HCT116 (cell line): ENCODE measurements around the gene MYO7B. TPM values are rescaled to one million over a fixed set of nuclear protein-coding genes. Genes with fewer than 3 reads are reported as not detected.

ENCODE experiments used
- ATAC-seq: fragments of 200-7000 bp; cut with Tn5 transposase; 2 replicates; pipeline ENCODE4 v1.9.1; 2020; ENCODE audit warnings: mild to moderate bottlenecking, moderate library complexity
- BruUV-seq: library from RNA; stranded (reverse); fragments of 400-500 nt; replicated peaks from 2 replicates; lab custom pipeline; 2021; lab: Mats Ljungman, UMichigan
- CTCF ChIA-PET: fragments of 300-600 bp; sonication (Branson Sonifier 250); formaldehyde crosslinking; loops from one replicate; lab custom pipeline; 2021; ENCODE audit warnings: antibody characterized with exemption; lab: Charles Lee
- POLR2A ChIA-PET: fragments of 300-600, 350-600 bp; sonication (Branson Sonifier 250); formaldehyde crosslinking; loops from one replicate; lab custom pipeline; 2021; ENCODE audit warnings: antibody characterized with exemption; lab: Charles Lee
- RAD21 ChIA-PET, 2 experiments: fragments of 300-600 bp; sonication (Branson Sonifier 250); formaldehyde crosslinking; loops; one replicate each; lab custom pipeline; 2023; ENCODE audit warnings: low total read pairs in 2 of 2; ENCODE audit not compliant: uncharacterized antibody in 2 of 2, unreplicated experiment in 2 of 2, low non-redundant PET in 1 of 2; lab: Charles Lee
- DNase-seq: peaks from one replicate; pipeline ENCODE4 v3.0.0-alpha.2; 2010; ENCODE audit warnings: low read depth, low spot score
- H2AFZ ChIP-seq: fragments of 200-600 bp; shearing (Covaris generic), sonication (generic); 2 replicates; pipeline ENCODE4 v1.6.1; 2017; ENCODE audit warnings: low read depth, mixed run types, mixed read lengths, antibody characterized with exemption, low read length; ENCODE audit not compliant: poor library complexity, severe bottlenecking
- H3K27ac ChIP-seq: 2 replicates; pipeline ENCODE4 v1.5.1; 2012; ENCODE audit warnings: low read depth, low read length
- H3K27me3 ChIP-seq: fragments of 200-600 bp; sonication (generic); 2 replicates; pipeline ENCODE4 v1.6.1; 2016; ENCODE audit warnings: mixed run types, low read length, mixed read lengths; ENCODE audit not compliant: insufficient read depth
- H3K36me3 ChIP-seq, 2 experiments: fragments of 200-500 bp in 1 of 2; fragments of 200-600 bp in 1 of 2; sonication (Bioruptor generic) in 1 of 2; sonication (generic) in 1 of 2; 2 replicates each; pipeline versions ENCODE4 v1.5.1 to v1.6.1; 2014 to 2016; ENCODE audit warnings: low read length in 2 of 2, inconsistent platforms in 1 of 2, mixed read lengths in 1 of 2, mixed run types in 1 of 2; ENCODE audit not compliant: insufficient read depth in 2 of 2, control insufficient read depth in 1 of 2
- H3K4me1 ChIP-seq, 2 experiments: fragments of 200-600 bp in 1 of 2; sonication (generic) in 1 of 2; 2 replicates each; pipeline versions ENCODE4 v1.5.1 to v1.6.1; 2012 to 2017; ENCODE audit warnings: low read length in 2 of 2, inconsistent platforms in 1 of 2, mild to moderate bottlenecking in 1 of 2, mixed read lengths in 1 of 2, mixed run types in 1 of 2, moderate library complexity in 1 of 2; ENCODE audit not compliant: insufficient read depth in 2 of 2, control insufficient read depth in 1 of 2
- H3K4me2 ChIP-seq: fragments of 200-600 bp; sonication (generic); 2 replicates; pipeline ENCODE4 v1.6.1; 2017; ENCODE audit warnings: mixed run types, low read length, mixed read lengths
- H3K4me3 ChIP-seq, 2 experiments: fragments of 200-600 bp in 1 of 2; sonication (generic) in 1 of 2; replicated peaks in 1 of 2; 2 replicates each; pipeline ENCODE4 v1.5.1; 2011 to 2016; ENCODE audit warnings: low read length in 2 of 2, control low read depth in 1 of 2, low read depth in 1 of 2, mild to moderate bottlenecking in 1 of 2, mixed read lengths in 1 of 2, mixed run types in 1 of 2
- H3K79me2 ChIP-seq: fragments of 200-600 bp; sonication (generic); 2 replicates; pipeline ENCODE4 v1.6.1; 2017; ENCODE audit warnings: mild to moderate bottlenecking, mixed run types, low read length, moderate library complexity, mixed read lengths; ENCODE audit not compliant: insufficient read depth
- H3K9ac ChIP-seq: fragments of 200-600 bp; sonication (generic); 2 replicates; pipeline ENCODE4 v1.6.1; 2016; ENCODE audit warnings: low read length, mixed read lengths
- H3K9me2 ChIP-seq: fragments of 200-600 bp; sonication (generic), shearing (Covaris generic); 2 replicates; pipeline ENCODE4 v1.6.1; 2017; ENCODE audit warnings: mixed run types, mild to moderate bottlenecking, moderate library complexity; ENCODE audit not compliant: insufficient read depth
- H3K9me3 ChIP-seq, 2 experiments: fragments of 200-500 bp in 1 of 2; fragments of 200-600 bp in 1 of 2; sonication (Bioruptor generic) in 1 of 2; sonication (generic) in 1 of 2; 2 replicates each; pipeline ENCODE4 v1.6.1; 2014 to 2017; ENCODE audit warnings: low read length in 2 of 2, mixed read lengths in 2 of 2, inconsistent platforms in 1 of 2, low read depth in 1 of 2, mild to moderate bottlenecking in 1 of 2, mixed run types in 1 of 2, moderate library complexity in 1 of 2; ENCODE audit not compliant: control insufficient read depth in 1 of 2, insufficient read depth in 1 of 2
- H4K20me1 ChIP-seq: fragments of 200-600 bp; sonication (generic), shearing (Covaris generic); 2 replicates; pipeline ENCODE4 v1.6.1; 2017; ENCODE audit warnings: mixed run types, mild to moderate bottlenecking, moderate library complexity; ENCODE audit not compliant: insufficient read depth
- CBX3 ChIP-seq: IDR thresholded peaks from 2 replicates; pipeline ENCODE4 v1.6.1; 2012; ENCODE audit warnings: low read depth
- ELF1 ChIP-seq: IDR thresholded peaks from 2 replicates; pipeline ENCODE4 v1.6.1; 2012; ENCODE audit warnings: low read depth, borderline replicate concordance
- EZH2 ChIP-seq: fragments of 200-600 bp; sonication (generic); IDR thresholded peaks from 2 replicates; pipeline ENCODE4 v1.6.1; 2017; ENCODE audit warnings: antibody characterized with exemption, mixed run types
- FOSL1 ChIP-seq: IDR thresholded peaks from 2 replicates; pipeline ENCODE4 v1.6.1; 2012; ENCODE audit warnings: low read depth
- MAX ChIP-seq: IDR thresholded peaks from 2 replicates; pipeline ENCODE4 v1.6.1; 2012
- POLR2A ChIP-seq: IDR thresholded peaks from 2 replicates; pipeline ENCODE4 v1.7.0; 2011; ENCODE audit warnings: borderline replicate concordance; ENCODE audit not compliant: insufficient read depth, insufficient read length; ENCODE audit errors: extremely low read depth
- POLR2AphosphoS5 ChIP-seq: IDR thresholded peaks from 2 replicates; pipeline ENCODE4 v1.6.1; 2011; ENCODE audit warnings: mild to moderate bottlenecking, low read depth, low read length, moderate library complexity
- SIN3A ChIP-seq: IDR thresholded peaks from 2 replicates; pipeline ENCODE4 v1.6.1; 2012; ENCODE audit warnings: low read depth
- SRF ChIP-seq: IDR thresholded peaks from 2 replicates; pipeline ENCODE4 v1.6.1; 2012; ENCODE audit warnings: low read depth
- TCF7L2 ChIP-seq: IDR thresholded peaks from 2 replicates; pipeline ENCODE4 v1.7.0; 2011; ENCODE audit warnings: borderline replicate concordance, inconsistent platforms; ENCODE audit not compliant: insufficient read depth, insufficient read length; ENCODE audit errors: extremely low read depth
- ZNF274 ChIP-seq: fragments of 200-500 bp; sonication (Bioruptor generic); IDR thresholded peaks from 2 replicates; pipeline ENCODE4 v1.6.1; 2014; ENCODE audit warnings: mild to moderate bottlenecking, low read depth, low read length, inconsistent platforms
- intact Hi-C: fragments of 100-400 bp; cut with micrococcal nuclease; formaldehyde crosslinking; loops from 2 replicates; pipeline ENCODE4 v1.10.0; 2022
- total RNA-seq: library from RNA; stranded (reverse); gene quantifications from one replicate; pipeline ENCODE4 v1.2.1, GENCODE V29; 2021; ENCODE audit not compliant: unreplicated experiment
- TF ChIP-seq, protein P1 (sequence below): IDR thresholded peaks from 2 replicates; pipeline ENCODE4 v1.6.1; 2012
- TF ChIP-seq, protein P2 (sequence below): IDR thresholded peaks from 2 replicates; pipeline ENCODE4 v1.6.1; 2012; ENCODE audit warnings: low read depth
- TF ChIP-seq, protein P3 (sequence below): IDR thresholded peaks from 2 replicates; pipeline ENCODE4 v1.6.1; 2011; ENCODE audit warnings: mild to moderate bottlenecking, low read length, moderate library complexity; ENCODE audit not compliant: insufficient replicate concordance; ENCODE audit errors: extremely low read depth

MYO7B gene
- total RNA-seq, 1 experiment from 2014 or later: 0.07 TPM

GRCh38 chr2:127511917-127512316 is 23.6 kb upstream of the MYO7B start:
- Histone ChIP-seq H3K79me2 (peaks cover 100% of the 10 kb centered on the region), H3K9ac (no peak overlapping the region), H3K4me2 (no peak overlapping the region), H3K9me3 (no peaks in the 10 kb centered on the region), H3K4me3 (no peak overlapping the region), H4K20me1 (peaks cover 28% of the 10 kb centered on the region; the same call in 1 of the 2 replicates), H2AFZ (no peak overlapping the region), H3K9me2 (no peaks in the 10 kb centered on the region), H3K27me3 (no peaks in the 10 kb centered on the region), H3K4me1 (peaks cover 19 to 31% of the 10 kb centered on the region in 2 experiments), H3K27ac (no peak overlapping the region), H3K36me3 (peaks cover 2 to 9% of the 10 kb centered on the region in 2 experiments; a peak in 1 of 4 replicates)
- DNase-seq (no peak), ATAC-seq (no peak)
- RAD21 ChIA-PET: no interaction called here
- intact Hi-C loops: no loop called here
- POLR2A ChIA-PET: interaction anchor here (2.5 kb wide), 1 partner anchor 14 kb away, joined by 8 read pairs; the partner anchor contains the start of gene IWS1
- CTCF ChIA-PET: interaction anchor here (1.0 to 1.3 kb wide), 2 partner anchors 14 to 33 kb away, joined by 3 to 4 read pairs; partner anchors contain the start of gene IWS1
- TF ChIP-seq POLR2AphosphoS5 (no peak), TCF7L2 (no peak), EZH2 (no peak), ZNF274 (no peak)
- no TSS peak for BruUV-seq

- CTCF ChIA-PET: interaction anchor here (1.0 to 1.3 kb wide), 2 partner anchors 14 to 34 kb away, joined by 3 to 4 read pairs; partner anchors contain the start of gene IWS1
- TF ChIP-seq ZNF274 (no peak), SRF (no peak), EZH2 (no peak), FOSL1 (no peak), ELF1 (no peak), CBX3 (no peak), TCF7L2 (no peak), MAX (no peak), SIN3A (no peak), POLR2A (no peak)
- TF ChIP-seq, protein P1, sequence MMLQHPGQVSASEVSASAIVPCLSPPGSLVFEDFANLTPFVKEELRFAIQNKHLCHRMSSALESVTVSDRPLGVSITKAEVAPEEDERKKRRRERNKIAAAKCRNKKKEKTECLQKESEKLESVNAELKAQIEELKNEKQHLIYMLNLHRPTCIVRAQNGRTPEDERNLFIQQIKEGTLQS: no peak
- TF ChIP-seq, protein P2, sequence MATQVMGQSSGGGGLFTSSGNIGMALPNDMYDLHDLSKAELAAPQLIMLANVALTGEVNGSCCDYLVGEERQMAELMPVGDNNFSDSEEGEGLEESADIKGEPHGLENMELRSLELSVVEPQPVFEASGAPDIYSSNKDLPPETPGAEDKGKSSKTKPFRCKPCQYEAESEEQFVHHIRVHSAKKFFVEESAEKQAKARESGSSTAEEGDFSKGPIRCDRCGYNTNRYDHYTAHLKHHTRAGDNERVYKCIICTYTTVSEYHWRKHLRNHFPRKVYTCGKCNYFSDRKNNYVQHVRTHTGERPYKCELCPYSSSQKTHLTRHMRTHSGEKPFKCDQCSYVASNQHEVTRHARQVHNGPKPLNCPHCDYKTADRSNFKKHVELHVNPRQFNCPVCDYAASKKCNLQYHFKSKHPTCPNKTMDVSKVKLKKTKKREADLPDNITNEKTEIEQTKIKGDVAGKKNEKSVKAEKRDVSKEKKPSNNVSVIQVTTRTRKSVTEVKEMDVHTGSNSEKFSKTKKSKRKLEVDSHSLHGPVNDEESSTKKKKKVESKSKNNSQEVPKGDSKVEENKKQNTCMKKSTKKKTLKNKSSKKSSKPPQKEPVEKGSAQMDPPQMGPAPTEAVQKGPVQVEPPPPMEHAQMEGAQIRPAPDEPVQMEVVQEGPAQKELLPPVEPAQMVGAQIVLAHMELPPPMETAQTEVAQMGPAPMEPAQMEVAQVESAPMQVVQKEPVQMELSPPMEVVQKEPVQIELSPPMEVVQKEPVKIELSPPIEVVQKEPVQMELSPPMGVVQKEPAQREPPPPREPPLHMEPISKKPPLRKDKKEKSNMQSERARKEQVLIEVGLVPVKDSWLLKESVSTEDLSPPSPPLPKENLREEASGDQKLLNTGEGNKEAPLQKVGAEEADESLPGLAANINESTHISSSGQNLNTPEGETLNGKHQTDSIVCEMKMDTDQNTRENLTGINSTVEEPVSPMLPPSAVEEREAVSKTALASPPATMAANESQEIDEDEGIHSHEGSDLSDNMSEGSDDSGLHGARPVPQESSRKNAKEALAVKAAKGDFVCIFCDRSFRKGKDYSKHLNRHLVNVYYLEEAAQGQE: no peak
- TF ChIP-seq, protein P3, sequence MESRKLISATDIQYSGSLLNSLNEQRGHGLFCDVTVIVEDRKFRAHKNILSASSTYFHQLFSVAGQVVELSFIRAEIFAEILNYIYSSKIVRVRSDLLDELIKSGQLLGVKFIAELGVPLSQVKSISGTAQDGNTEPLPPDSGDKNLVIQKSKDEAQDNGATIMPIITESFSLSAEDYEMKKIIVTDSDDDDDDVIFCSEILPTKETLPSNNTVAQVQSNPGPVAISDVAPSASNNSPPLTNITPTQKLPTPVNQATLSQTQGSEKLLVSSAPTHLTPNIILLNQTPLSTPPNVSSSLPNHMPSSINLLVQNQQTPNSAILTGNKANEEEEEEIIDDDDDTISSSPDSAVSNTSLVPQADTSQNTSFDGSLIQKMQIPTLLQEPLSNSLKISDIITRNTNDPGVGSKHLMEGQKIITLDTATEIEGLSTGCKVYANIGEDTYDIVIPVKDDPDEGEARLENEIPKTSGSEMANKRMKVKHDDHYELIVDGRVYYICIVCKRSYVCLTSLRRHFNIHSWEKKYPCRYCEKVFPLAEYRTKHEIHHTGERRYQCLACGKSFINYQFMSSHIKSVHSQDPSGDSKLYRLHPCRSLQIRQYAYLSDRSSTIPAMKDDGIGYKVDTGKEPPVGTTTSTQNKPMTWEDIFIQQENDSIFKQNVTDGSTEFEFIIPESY: no peak
These were observed 23.1 kb upstream of the MYO7B start for GRCh38 chr2:127512362-127512761.

More at GRCh38 chr2:127512362-127512761, 23.1 kb upstream of the MYO7B start:
- Histone ChIP-seq H3K79me2 (peaks cover 100% of the 10 kb centered on the region), H3K27ac (no peak overlapping the region), H4K20me1 (peaks cover 24% of the 10 kb centered on the region; the same call in 1 of the 2 replicates), H3K36me3 (peaks cover 2 to 9% of the 10 kb centered on the region in 2 experiments; a peak in 1 of 4 replicates), H3K4me2 (no peak overlapping the region), H3K27me3 (no peaks in the 10 kb centered on the region), H3K9ac (no peak overlapping the region), H3K4me1 (peaks cover 19 to 31% of the 10 kb centered on the region in 2 experiments), H3K9me2 (no peaks in the 10 kb centered on the region), H3K4me3 (no peak overlapping the region), H2AFZ (no peak overlapping the region), H3K9me3 (no peaks in the 10 kb centered on the region)
- intact Hi-C loops: no loop called here
- no peak for ATAC-seq
- DNase-seq: no peak
- ChIA-PET POLR2A (interaction anchor here (2.5 kb wide), 1 partner anchor 14 kb away, joined by 8 read pairs; the partner anchor contains the start of gene IWS1), RAD21 (no interaction called here)
- BruUV-seq: no TSS peak
